ENCODE data around the gene SRBD1. TPM values are rescaled to one million over a fixed set of nuclear protein-coding genes. Genes with fewer than 3 reads are reported as not detected.

SRBD1 gene
- total and polyA plus RNA-seq, 2 experiments from 2014 or later, result 8.1 to 19.2 TPM

DNA sequence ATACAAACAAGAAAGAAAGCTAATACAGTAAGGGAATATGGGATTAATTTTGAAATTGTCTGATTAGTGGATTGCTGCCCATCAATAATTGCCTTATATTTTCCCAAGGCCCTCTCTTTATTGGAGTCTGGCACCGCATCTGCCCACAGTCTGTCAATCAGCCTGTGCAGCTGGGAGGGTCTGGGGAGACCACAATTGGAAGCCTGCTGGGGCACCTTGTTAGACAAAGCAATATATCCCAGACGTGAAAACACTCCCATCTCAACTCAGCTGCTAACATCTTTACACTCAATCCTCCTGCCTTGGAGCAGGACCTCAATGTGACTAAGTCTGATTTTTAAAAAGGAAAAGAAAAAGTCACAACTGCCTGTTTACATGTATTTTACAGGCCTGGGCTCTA is 258.6 kb downstream of the SRBD1 start:
- H3K27me3 ChIP-seq (replicated peaks; ENCODE audit: insufficient read depth), result 0 out of 2 replicates have a peak, but pooled peaks cover 3% of the 10 kb centered on the region
- H3K4me1 ChIP-seq (ENCODE audit: insufficient read depth), result peaks cover 12% of the 10 kb centered on the region
- H4K20me1 ChIP-seq (ENCODE audit: insufficient read depth), result no peaks in the 10 kb centered on the region
- no peak overlapping the region for H3K27ac ChIP-seq
- 96 to 100% methylated on average over 2 of the region's 2 CpGs for WGBS, 2 experiments (ENCODE audit: low coverage in 1 of 2, low lambda C conversion rate in 2 of 2, missing lambda C conversion rate in 2 of 2)
- H3K36me3 ChIP-seq (ENCODE audit: low read depth), result no peaks in the 10 kb centered on the region
- no peak for DNase-seq
- H3K4me3 ChIP-seq, result no peak overlapping the region
- no peaks in the 10 kb centered on the region for H3K9me3 ChIP-seq (ENCODE audit: low read depth)
- no peaks in the 10 kb centered on the region for H3K79me2 ChIP-seq (ENCODE audit: insufficient read depth)
- in situ Hi-C loops (cut with MboI), result no loop called here
- H3K9me2 ChIP-seq (ENCODE audit: insufficient read depth), result no peaks in the 10 kb centered on the region
- peaks cover 10% of the 10 kb centered on the region for H3F3A ChIP-seq (ENCODE audit: insufficient read depth)
- H3K9ac ChIP-seq, result no peak overlapping the region
- TF ChIP-seq EZH2phosphoT487 (IDR thresholded peaks at IDR 0.05; ENCODE audit: insufficient read depth, low read depth) (no peak), EZH2 (IDR thresholded peaks at IDR 0.05; ENCODE audit: insufficient read depth, poor library complexity, severe bottlenecking) (no peak)
- no peak overlapping the region for H2AFZ ChIP-seq
- no peak overlapping the region for H3K4me2 ChIP-seq (ENCODE audit: unreplicated experiment)

DNA sequence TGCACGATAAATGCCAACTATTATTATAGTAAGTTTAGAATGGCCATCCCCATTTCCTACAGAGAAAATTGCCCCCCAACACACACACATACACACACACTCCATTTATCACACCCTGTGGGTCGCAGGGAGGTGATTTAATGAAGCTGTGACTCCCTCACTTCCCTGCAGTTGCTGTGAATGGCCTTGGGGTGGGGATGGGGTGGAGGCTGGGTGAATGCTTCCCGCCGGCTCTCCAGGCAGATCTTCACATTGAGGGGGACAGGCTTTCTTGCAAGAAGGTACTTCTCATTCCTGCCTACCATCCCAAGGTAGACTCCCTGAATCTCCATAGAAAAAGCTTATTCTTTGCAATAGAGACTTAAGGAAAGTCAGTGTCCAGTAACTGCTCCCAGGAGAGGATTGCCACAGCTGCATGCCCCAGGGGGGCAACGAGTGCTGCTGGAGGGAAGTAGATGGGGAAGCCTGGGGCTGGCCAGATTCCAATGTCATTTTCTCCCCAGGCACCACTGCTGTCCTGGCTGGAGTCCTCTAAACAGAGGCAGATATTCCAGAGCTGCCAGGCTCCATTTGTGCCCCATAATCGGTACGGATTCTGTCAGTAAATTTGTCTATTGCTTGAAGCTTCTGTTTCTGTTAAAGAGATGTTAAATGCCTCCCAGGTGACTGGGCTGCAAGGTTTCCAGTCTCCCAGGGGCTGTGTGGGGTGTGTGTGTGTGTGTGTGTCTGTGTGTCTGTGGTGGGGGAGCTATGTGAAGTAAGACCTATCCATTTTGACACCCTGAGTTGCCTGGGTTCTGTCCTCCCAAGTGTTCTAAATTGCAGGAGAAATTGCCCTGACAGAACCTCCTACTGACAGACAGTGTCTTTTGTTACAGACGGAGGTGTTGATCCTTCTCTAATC is 265.5 kb downstream of the SRBD1 start:
- H4K20me1 ChIP-seq (ENCODE audit: insufficient read depth), result no peaks in the 10 kb centered on the region
- no peaks in the 10 kb centered on the region for H3K79me2 ChIP-seq (ENCODE audit: insufficient read depth)
- WGBS, 2 experiments (ENCODE audit: low coverage in 1 of 2, low lambda C conversion rate in 2 of 2, missing lambda C conversion rate in 2 of 2), result 49 to 50% methylated on average over 8 of the region's 8 CpGs
- no peaks in the 10 kb centered on the region for H3K9me2 ChIP-seq (ENCODE audit: insufficient read depth)
- no peaks in the 10 kb centered on the region for H3K4me1 ChIP-seq (ENCODE audit: insufficient read depth)
- in situ Hi-C loops (cut with MboI), result no loop called here
- TF ChIP-seq EZH2 (IDR thresholded peaks at IDR 0.05; ENCODE audit: insufficient read depth, poor library complexity, severe bottlenecking), result no peak
- TF ChIP-seq EZH2phosphoT487 (IDR thresholded peaks at IDR 0.05; ENCODE audit: insufficient read depth, low read depth), result no peak
- no peak for DNase-seq
- peaks cover 9% of the 10 kb centered on the region; the same call in 1 of the 2 replicates for H3K27me3 ChIP-seq (replicated peaks; ENCODE audit: insufficient read depth)
- H3K36me3 ChIP-seq (ENCODE audit: low read depth), result no peaks in the 10 kb centered on the region
- H2AFZ ChIP-seq, result no peak overlapping the region
- H3K9ac ChIP-seq, result no peak overlapping the region
- H3F3A ChIP-seq (ENCODE audit: insufficient read depth), result no peaks in the 10 kb centered on the region
- no peak overlapping the region for H3K27ac ChIP-seq
- H3K9me3 ChIP-seq (ENCODE audit: low read depth), result no peaks in the 10 kb centered on the region
- no peak overlapping the region for H3K4me2 ChIP-seq (ENCODE audit: unreplicated experiment)
- no peak overlapping the region for H3K4me3 ChIP-seq

DNA sequence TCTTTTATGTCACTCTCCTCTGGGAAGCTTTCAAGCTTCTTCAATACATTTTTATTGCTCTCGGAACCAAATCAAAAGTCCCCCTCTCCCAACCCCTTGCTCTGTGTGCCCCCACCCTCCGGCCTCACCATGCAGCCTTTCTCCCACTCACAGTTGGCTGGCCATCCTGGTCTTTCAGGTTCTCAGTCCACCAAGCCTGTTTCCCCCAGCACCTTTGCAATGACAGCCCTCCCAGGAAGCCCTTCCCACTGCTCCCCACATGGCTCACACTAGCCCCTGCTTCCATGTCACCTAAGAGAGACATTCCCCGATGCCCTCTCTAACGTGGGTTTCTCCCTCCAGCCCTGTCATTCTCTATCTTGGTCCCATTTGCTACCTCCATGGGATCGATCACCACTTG is 266.6 kb downstream of the SRBD1 start:
- Histone ChIP-seq H3F3A (ENCODE audit: insufficient read depth) (no peaks in the 10 kb centered on the region), H3K9me2 (ENCODE audit: insufficient read depth) (no peaks in the 10 kb centered on the region), H4K20me1 (ENCODE audit: insufficient read depth) (no peaks in the 10 kb centered on the region), H3K27ac (no peak overlapping the region), H3K4me1 (ENCODE audit: insufficient read depth) (no peaks in the 10 kb centered on the region), H3K9ac (no peak overlapping the region), H3K4me3 (no peak overlapping the region), H3K4me2 (ENCODE audit: unreplicated experiment) (no peak overlapping the region), H3K36me3 (ENCODE audit: low read depth) (no peaks in the 10 kb centered on the region), H3K79me2 (ENCODE audit: insufficient read depth) (no peaks in the 10 kb centered on the region), H3K27me3 (replicated peaks; ENCODE audit: insufficient read depth) (peaks cover 6% of the 10 kb centered on the region; the same call in 1 of the 2 replicates), H2AFZ (no peak overlapping the region), H3K9me3 (ENCODE audit: low read depth) (no peaks in the 10 kb centered on the region)
- TF ChIP-seq EZH2phosphoT487 (IDR thresholded peaks at IDR 0.05; ENCODE audit: insufficient read depth, low read depth) (no peak), EZH2 (IDR thresholded peaks at IDR 0.05; ENCODE audit: insufficient read depth, poor library complexity, severe bottlenecking) (no peak)
- 65 to 74% methylated on average over 5 of the region's 5 CpGs for WGBS, 2 experiments (ENCODE audit: low coverage in 1 of 2, low lambda C conversion rate in 2 of 2, missing lambda C conversion rate in 2 of 2)
- DNase-seq, result no peak
- in situ Hi-C loops (cut with MboI), result no loop called here

DNA sequence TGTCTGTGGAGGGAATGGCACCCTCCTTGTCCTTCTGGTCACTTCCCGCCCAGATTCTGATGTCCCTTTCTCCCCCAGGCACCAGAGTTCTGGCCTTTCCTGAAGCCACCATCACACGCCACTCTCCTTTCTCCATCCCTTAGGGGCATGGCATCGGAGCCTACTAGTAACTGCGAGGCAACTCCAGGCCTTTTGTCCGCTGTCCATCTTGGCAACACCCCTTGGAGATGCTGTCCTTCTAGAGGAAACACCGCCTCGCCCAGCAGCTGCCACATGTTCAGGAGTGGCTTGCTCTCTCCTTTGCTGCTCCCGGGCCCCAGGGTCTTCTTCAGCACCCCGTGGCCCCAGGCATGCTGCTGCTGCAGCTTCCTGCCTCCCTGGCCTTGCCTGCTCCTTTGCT is 267.0 kb downstream of the SRBD1 start:
- H3K4me3 ChIP-seq, result no peak overlapping the region
- H3K27me3 ChIP-seq (replicated peaks; ENCODE audit: insufficient read depth), result peaks cover 6% of the 10 kb centered on the region; the same call in 1 of the 2 replicates
- TF ChIP-seq EZH2 (IDR thresholded peaks at IDR 0.05; ENCODE audit: insufficient read depth, poor library complexity, severe bottlenecking) (no peak), EZH2phosphoT487 (IDR thresholded peaks at IDR 0.05; ENCODE audit: insufficient read depth, low read depth) (no peak)
- H3K4me1 ChIP-seq (ENCODE audit: insufficient read depth), result no peaks in the 10 kb centered on the region
- H3F3A ChIP-seq (ENCODE audit: insufficient read depth), result no peaks in the 10 kb centered on the region
- no peaks in the 10 kb centered on the region for H3K36me3 ChIP-seq (ENCODE audit: low read depth)
- no peaks in the 10 kb centered on the region for H3K9me3 ChIP-seq (ENCODE audit: low read depth)
- DNase-seq, result no peak
- no peaks in the 10 kb centered on the region for H3K79me2 ChIP-seq (ENCODE audit: insufficient read depth)
- no peak overlapping the region for H3K27ac ChIP-seq
- no peak overlapping the region for H3K4me2 ChIP-seq (ENCODE audit: unreplicated experiment)
- no peaks in the 10 kb centered on the region for H4K20me1 ChIP-seq (ENCODE audit: insufficient read depth)
- H3K9ac ChIP-seq, result no peak overlapping the region
- no peak overlapping the region for H2AFZ ChIP-seq
- WGBS, 2 experiments (ENCODE audit: low coverage in 1 of 2, low lambda C conversion rate in 2 of 2, missing lambda C conversion rate in 2 of 2), result 64 to 72% methylated on average over 9 of the region's 9 CpGs
- no peaks in the 10 kb centered on the region for H3K9me2 ChIP-seq (ENCODE audit: insufficient read depth)
- in situ Hi-C loops (cut with MboI), result no loop called here
